ENCODE results near the gene TREML1.

DNA sequence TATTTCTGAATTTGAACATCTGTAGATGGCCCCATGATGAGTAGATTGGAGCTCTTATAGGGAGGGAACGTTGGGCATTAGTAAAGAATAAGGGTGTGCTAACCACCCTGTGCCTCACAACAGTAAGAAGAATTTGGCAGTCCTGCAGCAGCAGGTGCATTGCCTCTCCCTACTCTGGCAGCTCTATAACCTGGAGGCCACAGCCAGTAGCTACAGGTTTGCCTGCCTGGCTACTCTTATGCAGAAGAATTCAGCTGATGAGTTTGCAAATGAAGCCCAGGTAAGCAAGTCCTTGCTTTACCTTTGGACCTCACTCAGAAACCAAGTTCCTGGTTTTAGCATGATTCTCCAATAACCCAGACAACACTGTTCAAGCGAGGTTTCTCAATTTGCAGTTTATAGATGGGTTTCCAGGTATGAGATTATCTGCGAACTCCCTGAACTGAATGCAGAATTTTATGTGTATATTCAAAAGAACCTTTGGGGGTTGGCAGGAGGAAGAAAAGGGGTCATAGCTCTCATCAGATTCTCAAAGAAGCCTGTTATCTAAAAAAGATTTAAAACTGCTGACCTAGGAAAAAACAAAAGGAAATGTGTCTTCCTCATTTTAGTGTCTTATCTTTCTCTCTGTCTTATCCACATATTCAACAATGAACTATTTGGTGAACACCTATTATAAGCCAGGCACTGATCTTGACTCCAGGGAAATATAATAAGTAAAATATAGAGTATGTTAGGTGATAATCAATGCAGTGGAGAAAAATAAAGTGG is 18.9 kb downstream of the TREML1 start:
- TF ChIP-seq JUN (IDR thresholded peaks at IDR 0.05; ENCODE audit: borderline replicate concordance, low read depth, low read length) (no peak), JUN (CRISPR knock-in tag; IDR thresholded peaks at IDR 0.05; ENCODE audit: borderline replicate concordance) (no peak), TOE1 (IDR thresholded peaks at IDR 0.05; ENCODE audit: borderline replicate concordance) (no peak), TOE1 (CRISPR knock-in tag; IDR thresholded peaks at IDR 0.05; ENCODE audit: borderline replicate concordance, low read depth) (no peak), RFX1 (IDR thresholded peaks at IDR 0.05) (no peak), CTCF (IDR thresholded peaks at IDR 0.05 in 2 of 3, conservative IDR thresholded peaks at IDR 0.05 in 1 of 3; ENCODE audit: insufficient read depth in 2 of 3, low read depth in 1 of 3, low read length in 3 of 3) (no peak), RCOR1 (IDR thresholded peaks at IDR 0.05; ENCODE audit: borderline replicate concordance in 1 of 2, low read depth in 2 of 2, low read length in 2 of 2) (no peak), YBX1 (IDR thresholded peaks at IDR 0.05) (no peak), EZH2 (IDR thresholded peaks at IDR 0.05; ENCODE audit: borderline replicate concordance, low read depth, low read length) (no peak), NFYB (IDR thresholded peaks at IDR 0.05; ENCODE audit: extremely low read depth, insufficient read length) (no peak), CSDE1 (IDR thresholded peaks at IDR 0.05) (no peak), HNRNPH1 (optimal IDR thresholded peaks at IDR 0.05; ENCODE audit: low read depth, low read length) (no peak), FOS (IDR thresholded peaks at IDR 0.05; ENCODE audit: extremely low read depth, insufficient read length) (no peak), CREB1 (IDR thresholded peaks at IDR 0.05) (no peak), CREB1 (CRISPR knock-in tag; IDR thresholded peaks at IDR 0.05) (no peak)

All from K562 (cell line).